ENCODE measurements around the gene TMEM239.

TMEM239 gene

DNA sequence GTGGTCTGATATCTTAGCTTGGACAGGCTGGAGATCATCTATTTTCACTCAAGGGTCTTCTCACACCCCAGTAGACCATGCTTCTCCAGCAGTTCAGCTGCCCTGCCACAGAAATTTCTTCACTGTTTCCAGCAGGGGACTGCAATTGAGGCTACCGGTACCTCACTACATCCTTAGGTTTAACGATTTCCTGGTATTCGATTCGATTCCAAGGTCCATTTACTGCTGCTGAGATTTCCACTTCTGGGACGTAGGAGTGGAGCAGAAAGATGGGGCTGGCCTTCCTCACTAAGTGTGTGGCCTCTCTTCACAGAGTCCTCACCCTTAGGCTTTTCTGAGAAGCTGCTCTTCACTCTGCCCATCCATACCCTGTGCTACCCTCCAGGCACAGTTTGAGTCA lies 30.5 kb downstream of the TMEM239 start:
- in situ Hi-C loops (cut with MboI; ENCODE audit: low sequenced_read_pairs) = no loop called here

- in situ Hi-C loops (cut with MboI; ENCODE audit: low sequenced_read_pairs) = no loop called here
These were observed 31.6 kb downstream of the TMEM239 start for GRCh38 chr20:2847802-2848201.

DNA sequence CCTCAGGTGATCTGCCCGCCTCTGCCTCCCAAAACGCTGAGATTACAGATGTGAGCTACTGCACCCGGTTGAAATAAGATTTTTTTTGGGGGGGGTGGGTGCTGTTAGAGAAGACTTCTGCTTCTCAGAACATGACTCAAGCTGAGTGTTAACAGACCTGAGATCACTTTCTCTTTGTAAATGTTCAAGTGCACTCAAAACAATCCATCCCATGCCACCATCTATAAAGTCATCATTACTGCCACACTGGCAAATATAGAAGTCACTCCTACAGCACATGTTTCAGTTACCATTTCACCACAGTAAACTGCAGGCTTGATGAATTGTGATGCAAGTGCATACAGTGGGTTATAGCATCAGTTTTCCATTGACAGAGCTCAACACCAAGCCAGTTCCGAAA lies 33.4 kb downstream of the TMEM239 start:
- in situ Hi-C loops (cut with MboI; ENCODE audit: low sequenced_read_pairs) = no loop called here

DNA sequence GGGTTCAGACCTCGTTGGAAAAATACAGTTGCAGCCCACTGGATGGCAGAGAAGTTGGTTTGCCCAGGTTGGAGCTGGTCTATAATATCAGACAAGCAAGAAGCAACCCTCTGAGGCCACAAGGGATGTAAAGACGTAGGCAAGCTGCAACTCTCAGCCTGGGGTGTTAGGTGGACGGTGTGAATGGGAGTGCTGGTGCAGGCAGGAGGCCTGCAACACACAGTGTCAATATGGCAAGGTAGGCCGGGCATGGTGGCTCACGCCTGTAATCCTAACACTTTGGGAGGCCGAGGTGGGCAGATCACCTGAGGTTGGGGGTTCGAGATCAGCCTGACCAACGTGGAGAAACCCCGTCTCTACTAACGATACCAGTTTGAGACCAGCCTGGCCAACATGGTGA lies 34.9 kb downstream of the TMEM239 start:
- in situ Hi-C loops (cut with MboI; ENCODE audit: low sequenced_read_pairs) = no loop called here

- in situ Hi-C loops (cut with MboI; ENCODE audit: low sequenced_read_pairs) = no loop called here
These were observed 42.4 kb downstream of the TMEM239 start for GRCh38 chr20:2858591-2858990.

DNA sequence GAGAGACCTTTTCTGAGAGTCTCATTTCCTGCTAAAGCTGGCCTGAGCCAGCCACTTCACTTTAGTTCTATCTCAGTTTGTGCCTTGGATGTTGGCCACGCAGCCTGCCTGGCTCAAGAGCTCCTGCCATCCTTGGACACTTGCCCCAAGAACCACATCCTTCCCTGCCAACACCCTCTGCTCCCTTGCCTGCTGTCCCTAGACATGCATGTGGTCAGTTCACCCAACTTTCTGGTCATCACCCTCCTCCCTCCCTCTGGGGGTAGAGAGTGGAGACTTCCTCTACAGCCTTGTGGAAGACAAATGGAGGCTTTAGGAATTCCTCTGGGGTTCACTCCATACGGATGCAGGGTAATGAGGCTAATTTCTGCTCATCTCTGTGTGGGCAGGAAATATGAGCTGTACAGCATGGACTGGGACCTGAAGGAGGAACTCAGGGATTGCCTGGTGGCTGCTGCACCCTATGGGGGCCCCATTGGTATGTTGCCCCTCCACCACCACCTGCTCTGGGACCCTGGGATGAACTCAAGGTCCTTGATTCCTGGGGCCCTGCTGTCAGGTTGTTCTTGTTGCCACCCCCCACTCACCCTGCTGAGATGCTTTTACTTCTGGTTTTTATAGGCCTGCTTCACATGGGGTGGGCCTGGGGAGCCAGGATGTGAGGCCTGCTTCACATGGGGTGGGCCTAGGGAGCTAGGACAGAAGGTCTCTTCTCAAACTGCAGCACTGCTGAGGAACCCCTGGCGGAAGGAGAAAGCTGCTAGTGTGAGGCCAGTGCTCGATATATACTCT lies 43.4 kb downstream of the TMEM239 start:
- in situ Hi-C loops (cut with MboI; ENCODE audit: low sequenced_read_pairs) = no loop called here

GRCh38 chr20:2864626-2865025 lies 48.5 kb downstream of the TMEM239 start:
- in situ Hi-C loops (cut with MboI; ENCODE audit: low sequenced_read_pairs) = no loop called here

GRCh38 chr20:2865101-2865500 lies 48.9 kb downstream of the TMEM239 start:
- in situ Hi-C loops (cut with MboI; ENCODE audit: low sequenced_read_pairs) = no loop called here

GRCh38 chr20:2865630-2866029 lies 49.5 kb downstream of the TMEM239 start:
- in situ Hi-C loops (cut with MboI; ENCODE audit: low sequenced_read_pairs) = no loop called here

DNA sequence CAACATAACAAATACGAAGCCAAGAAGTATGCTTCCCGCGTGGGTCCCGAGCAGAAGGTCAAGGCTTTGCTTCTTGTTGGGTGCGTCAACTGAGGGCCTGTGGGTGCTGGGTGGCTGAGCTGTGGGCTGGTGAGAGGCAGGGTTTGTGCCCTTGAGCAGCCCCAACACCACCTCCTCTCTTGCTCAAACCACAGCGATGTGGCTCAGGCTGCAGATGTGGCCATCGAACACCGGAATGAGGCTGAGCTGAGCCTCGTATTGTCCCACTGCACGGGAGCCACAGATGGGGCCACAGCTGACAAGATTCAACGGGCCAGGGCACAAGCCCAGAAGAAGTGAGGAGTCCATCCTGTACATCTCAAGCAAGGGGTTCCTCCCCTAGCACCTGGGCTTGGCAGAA lies 50.1 kb downstream of the TMEM239 start:
- in situ Hi-C loops (cut with MboI; ENCODE audit: low sequenced_read_pairs) = no loop called here

- in situ Hi-C loops (cut with MboI; ENCODE audit: low sequenced_read_pairs) = no loop called here
These were observed 51.1 kb downstream of the TMEM239 start for GRCh38 chr20:2867081-2867864.

Measured in HL-60/S4 (cell line).